ENCODE measurements around the gene C15orf61.
A peak's percentile ranks its signal among the peaks of the same experiment; 100 is the strongest.

C15orf61 gene

DNA sequence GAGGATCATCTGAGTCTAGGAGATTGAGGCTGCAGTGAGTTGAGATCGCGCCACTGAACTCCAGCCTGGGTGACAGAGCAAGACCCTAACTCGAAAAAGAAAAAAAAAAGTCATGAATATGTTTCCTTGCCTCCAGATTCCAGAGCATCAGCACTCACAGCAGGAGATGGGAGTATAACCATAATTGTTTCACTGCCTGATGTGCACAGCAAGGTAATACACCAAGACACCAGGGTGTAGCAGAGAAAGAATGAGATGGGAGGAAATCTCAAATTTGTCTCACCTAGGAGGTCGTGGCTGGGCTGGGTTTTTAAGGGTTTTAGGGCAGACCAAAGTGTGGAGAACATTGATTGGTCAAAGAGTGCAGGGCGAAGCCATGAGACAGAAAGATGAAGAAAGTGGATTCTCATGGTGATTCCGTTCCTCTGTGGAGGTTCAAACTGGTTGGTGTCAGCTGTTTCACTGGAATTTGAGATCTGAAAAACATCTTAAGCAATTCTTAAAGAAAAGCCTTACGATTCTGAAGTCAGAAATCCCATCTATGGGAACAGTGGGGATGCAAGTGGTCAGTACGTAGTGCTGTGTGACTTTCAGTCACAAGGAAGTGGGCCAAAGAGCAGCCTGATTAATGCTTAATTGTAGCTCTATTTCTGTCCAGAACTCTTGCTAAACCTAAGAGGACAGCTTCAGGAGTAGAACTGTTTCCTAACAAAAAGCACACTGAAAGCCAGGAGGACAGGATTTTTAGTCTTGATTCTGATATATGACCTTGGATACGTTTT lies 7.8 kb upstream of the C15orf61 start:
- DNase-seq (ENCODE audit: low read depth in 2 of 2) = no peak

DNA sequence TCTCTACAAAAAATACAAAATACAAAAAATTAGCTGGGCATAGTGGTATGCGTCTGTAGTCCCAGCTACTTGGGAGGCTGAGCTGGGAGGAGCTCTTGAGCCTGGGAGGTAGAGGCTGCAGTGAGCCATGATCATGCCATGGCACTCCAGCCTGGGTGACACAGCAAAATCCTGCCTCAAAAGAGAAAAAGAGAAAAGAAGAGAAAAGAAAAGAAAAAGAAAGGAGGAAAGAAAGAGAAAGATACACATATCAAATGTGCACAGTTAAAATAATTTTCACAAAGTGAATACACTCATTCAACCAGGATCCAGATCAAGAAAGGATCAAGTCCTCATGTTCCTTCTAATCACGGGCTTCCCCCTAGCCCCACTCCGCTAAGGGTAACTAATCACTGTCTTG lies 5.8 kb upstream of the C15orf61 start:
- DNase-seq (ENCODE audit: low read depth in 2 of 2) = no peak

- DNase-seq (ENCODE audit: low read depth in 2 of 2) = no peak
Observed at GRCh38 chr15:67515557-67515956, 5.4 kb upstream of the C15orf61 start.

DNA sequence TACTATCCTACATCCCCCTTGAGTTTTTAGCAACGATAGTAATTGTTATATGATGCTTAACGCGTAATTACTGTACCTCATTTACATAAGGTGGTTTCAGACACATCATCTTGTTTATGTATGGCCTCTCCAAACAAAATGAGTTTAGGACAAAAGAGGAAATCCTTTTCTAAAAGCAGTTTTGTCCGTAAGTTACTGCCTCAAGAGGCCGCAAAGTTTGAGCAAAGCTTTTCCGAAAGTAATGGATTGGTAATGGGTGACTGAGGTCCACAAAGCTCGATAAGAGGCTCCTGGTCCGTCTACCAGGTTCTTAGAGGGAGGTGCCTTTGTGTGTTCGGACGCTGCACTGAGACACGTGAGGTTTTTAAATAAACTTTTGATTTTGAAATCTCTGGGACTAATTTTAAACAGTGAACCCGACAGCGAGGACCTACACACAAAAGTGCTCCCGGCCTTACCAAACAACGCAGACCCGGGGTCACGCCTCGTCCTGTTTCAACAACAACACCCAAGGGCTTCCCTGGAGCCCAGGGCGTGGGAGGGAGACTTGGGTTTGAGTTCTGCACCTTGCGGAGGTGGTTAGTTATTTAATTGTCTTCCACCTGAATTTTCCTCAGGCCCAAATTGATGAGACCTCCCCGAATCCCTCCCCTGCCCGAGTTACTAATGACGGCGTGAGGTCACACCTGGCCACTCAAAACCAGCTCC lies 456 bp upstream of the C15orf61 start:
- no peak for DNase-seq (ENCODE audit: low read depth in 2 of 2)

DNA sequence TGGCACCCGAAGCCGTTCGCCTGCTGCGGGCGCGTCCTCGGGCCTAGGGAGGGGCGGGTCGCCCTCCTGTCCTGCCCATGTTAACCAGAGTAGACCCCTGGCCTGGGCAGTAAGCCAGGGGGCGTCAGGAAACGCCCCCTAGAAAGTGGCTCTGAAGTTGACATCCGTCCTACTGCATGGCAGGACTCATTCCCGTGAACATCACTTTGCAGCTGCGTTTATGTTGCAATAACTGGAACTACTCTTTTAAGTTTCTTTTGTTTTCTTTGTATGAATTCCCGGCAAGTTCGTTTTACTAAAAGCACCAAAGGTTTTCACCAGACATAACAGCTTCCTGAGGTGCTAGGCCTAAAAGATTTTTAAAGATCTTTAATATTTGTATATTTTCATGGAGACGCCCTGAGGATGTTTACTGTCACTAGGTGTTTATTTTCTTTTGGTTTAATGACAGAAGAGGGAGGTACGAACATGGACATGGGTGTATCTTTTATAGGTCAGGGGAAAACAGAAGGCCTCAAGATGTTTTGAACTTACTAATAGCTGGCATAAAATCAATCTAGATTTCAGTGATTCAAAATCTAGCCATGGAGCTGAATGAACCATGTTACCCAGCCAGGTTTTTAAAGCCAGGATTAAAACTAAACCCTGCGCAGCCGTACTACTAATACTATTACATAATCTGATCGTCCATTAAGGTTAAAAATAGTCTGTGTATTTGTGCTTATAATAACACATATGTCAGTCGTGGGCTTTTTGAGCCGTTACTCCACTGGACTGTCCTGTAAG lies 1.0 kb downstream of the C15orf61 start:
- DNase-seq (ENCODE audit: low read depth in 2 of 2) = no peak

DNA sequence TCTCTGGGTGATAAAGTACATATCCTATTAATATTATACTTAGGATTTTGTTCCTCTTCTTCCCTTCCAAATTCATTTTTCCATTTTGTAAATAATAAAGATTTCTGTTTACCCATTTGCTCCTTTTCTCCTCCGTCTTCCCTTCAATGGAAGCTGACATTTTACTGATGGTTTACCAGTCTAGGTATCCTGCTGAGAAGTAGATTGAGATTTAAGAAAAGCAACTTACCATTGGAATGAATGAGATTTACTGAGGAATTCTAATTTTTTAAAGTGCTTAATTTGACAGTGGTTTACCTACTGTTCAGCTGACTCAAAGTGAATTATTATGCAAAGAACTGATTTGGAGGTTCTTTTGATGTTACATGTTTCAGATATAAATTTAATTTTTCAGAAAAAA lies 2.4 kb downstream of the C15orf61 start:
- DNase-seq (ENCODE audit: low read depth in 2 of 2) = no peak

DNA sequence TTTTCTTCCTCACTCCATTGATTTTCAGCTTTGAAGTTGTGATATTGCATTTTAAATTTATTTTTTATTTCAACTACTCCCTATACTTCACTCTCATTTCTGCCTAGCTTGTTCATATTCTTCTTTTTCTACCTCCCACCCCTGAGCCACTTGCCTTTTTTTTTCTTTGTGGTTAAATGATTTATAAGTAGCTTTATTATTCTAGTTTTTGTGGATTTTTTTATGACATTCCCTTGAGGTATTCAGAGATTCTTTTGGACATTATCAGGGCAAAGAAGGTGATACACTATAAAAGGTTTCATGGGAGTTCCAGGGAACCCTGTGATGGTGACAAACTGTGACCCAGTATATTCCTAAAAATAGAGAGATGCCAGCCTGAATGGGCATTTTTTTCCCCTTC lies 3.3 kb downstream of the C15orf61 start:
- DNase-seq (ENCODE audit: low read depth in 2 of 2) = no peak

- DNase-seq (ENCODE audit: low read depth in 2 of 2) = no peak
Observed at GRCh38 chr15:67528513-67528912, 7.6 kb downstream of the C15orf61 start.

- DNase-seq (ENCODE audit: low read depth in 2 of 2) = no peak
Observed at GRCh38 chr15:67531379-67531914, 10.5 kb downstream of the C15orf61 start.

DNA sequence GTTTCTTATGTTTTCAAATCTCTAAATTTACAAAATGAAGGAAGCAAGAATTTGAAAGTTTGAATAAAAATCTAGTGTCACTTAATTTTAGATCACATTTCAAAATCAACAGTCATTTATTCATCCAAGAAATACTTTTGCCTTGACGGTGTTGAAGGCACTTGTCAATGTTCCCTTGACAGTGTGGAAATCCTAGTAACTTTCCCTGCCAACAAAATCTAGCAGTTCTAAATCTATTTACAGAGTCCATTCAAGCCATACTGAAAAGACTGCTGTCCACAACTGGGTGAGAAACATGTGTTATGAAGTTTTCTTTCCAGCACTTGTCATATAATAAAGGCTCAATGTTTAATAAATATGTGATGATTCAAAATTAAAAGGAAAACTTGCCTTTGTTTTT lies 12.9 kb downstream of the C15orf61 start:
- no peak for DNase-seq (ENCODE audit: low read depth in 2 of 2)

- no peak for DNase-seq (ENCODE audit: low read depth in 2 of 2)
Observed at GRCh38 chr15:67534360-67534759, 13.4 kb downstream of the C15orf61 start.

DNA sequence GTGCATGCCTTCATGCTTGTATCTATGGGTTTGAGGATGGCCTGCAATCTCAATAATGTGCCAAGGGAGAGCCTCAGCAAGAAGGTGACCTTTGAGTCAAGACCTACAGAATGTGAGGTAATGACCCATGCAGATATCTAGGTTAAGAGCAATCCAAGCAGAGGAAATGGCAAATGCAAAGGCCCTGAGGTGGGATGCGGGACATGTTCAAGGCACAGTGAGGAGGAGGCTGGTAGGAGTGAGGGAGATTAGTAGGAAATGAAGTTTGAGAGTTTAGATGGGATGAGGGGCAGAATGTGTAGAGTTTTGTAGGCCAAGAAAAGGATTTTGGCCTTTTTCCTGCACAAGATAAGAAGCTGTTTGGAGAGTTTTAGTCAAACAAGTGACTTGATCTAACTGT lies 16.8 kb downstream of the C15orf61 start:
- no peak for DNase-seq (ENCODE audit: low read depth in 2 of 2)

DNA sequence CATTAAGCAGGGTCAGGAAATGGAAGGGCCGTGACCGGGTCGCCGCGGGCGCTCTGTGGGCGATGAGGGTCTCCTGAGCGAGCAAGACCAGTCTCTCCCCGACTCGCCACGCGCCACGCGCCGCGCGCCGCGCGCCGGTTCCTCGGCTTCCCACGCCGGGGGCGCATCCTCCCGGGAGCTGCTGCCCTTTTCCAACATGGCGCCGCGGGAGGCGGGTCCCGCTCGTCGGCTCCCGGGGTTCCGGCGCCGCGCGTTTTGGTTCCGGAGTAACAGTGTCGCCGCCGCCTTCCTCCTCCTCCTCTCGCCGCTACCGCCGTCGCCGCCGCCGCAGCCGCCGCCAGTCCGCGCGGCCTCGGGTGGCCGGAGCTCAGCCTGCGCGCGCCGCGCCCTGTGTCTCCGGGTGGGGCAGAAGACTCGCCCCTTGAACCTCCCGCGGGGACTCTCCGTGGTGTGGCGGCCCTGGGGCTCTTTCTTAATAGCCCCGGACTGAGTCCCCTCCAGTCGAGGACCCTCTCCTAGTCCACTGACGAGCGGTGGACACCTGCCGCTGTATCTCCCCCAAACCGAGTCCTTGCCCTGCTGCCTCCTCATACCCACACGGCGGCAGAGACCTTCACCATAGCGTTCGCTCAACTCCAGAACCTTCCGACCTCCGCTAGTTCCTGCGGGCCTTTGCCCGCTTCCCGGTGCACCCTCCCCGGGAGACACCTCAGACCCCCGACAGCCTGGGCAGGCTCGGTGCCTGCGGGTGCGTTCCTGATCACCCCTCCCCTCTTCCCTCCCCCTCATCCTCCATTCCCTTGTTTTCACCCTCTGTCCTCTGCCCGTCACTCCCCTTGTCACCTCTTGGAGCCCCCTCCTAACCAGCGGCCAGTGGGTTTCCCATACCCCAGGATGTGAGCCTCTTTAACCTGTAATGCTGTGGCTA lies 21.8 kb downstream of the C15orf61 start, which contains the start of gene MAP2K5:
MAP2K5 (plus strand) TSS at position 284 of the 928 bp plus-strand sequence; CDS start at position 917, 633 bp downstream.
- DNase-seq (ENCODE audit: low read depth in 2 of 2) = peak; percentile 76 to 80

DNA sequence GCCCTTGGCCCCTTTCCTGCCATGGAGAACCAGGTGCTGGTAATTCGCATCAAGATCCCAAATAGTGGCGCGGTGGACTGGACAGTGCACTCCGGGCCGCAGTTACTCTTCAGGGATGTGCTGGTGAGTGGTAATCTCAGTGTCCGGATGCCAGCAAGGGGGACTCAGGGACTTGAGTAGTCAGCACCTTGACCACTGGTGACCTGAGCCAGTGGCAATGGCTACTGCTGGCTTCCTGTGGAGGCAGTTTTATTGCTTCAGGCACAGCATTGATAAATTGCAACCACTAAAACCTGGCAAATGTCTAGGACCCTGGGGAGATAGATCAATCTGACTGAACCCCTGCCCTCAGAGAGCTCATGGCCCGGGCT lies 22.4 kb downstream of the C15orf61 start:
- DNase-seq (ENCODE audit: low read depth in 2 of 2) = no peak

DNA sequence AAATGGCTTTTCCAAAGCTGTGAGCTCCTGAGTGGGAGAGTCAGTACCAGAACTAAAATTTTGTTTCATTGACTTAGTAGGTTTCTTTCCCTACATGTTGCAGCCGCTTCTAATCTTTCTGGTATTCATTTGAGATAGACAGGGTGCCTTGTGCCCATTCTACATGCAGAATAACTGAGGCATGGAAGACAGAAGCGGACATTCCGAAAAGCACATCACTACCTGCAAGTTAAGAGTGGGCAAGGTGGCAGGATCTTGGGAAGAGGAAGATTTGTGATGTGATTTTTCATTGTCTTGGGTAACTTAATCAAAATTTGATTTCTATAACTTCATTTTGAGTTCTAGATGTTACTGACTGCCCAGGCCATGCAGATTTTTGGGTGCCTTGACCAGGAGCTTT lies 23.5 kb downstream of the C15orf61 start:
- DNase-seq (ENCODE audit: low read depth in 2 of 2) = no peak

DNA sequence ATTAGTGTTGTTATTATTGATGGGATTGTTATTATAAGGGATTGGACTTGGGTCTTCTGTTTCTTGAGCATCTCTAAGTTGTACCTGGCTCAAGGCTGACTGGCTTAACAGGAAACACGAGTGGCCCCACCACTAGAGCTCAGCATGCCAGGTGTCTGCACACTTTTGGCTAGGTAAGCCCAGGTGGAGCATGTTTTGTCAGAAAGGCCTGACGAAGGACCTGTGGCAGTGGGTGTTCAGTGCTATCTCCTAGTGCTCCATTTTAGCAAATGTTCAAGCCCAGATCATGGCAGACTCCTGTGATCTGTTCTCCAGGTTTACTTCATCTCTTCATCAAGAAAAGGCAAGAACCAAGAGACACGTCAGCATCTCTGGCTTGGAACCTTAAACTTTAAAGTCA lies 24.9 kb downstream of the C15orf61 start:
- no peak for DNase-seq (ENCODE audit: low read depth in 2 of 2)

- DNase-seq (ENCODE audit: low read depth in 2 of 2) = no peak
Observed at GRCh38 chr15:67547064-67547463, 26.1 kb downstream of the C15orf61 start.

GRCh38 chr15:67547836-67548235 lies 26.9 kb downstream of the C15orf61 start:
- no peak for DNase-seq (ENCODE audit: low read depth in 2 of 2)

GRCh38 chr15:67548236-67548852 lies 27.4 kb downstream of the C15orf61 start:
- no peak for DNase-seq (ENCODE audit: low read depth in 2 of 2)

DNA sequence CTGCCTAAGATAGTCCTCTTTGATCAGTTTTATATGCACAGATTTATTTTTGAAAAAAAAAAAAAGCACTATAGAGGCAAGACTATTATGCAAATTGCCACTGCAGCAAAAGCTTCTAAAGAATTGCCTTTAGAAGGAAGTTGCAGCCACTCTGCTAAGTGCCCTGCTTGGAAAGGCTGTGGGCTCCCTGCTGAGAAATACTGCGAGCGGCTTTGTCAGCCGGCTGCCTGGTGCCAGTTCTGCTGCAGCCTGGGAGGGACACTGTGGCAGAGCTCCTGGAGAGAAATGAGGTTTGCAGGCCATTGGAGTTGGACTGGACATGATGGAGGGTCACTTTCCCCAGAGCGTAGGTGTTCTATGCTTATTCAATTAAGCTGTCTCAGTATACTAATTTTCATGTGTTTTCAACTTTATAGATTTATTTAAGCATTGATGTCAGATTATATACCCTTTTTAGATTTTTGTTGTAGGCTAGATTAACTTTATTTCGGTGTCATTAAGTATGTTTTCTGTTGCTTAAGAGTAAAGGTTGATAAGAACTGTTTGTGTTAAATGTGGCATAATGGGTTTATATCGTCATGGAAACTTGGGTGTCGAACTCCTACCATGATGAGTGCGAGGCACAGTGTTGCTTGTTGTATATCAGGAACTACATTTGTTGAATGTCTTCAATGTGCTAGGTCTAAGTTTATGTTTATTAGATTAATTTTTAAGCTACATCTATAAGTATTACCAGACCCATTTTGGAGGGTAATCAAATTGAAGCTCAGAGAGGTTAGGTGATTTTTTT lies 28.1 kb downstream of the C15orf61 start:
- no peak for DNase-seq (ENCODE audit: low read depth in 2 of 2)
